ENCODE results near the gene DDT. TPM values are rescaled to one million over a fixed set of nuclear protein-coding genes. Genes with fewer than 3 reads are reported as not detected.

The DDT gene
- polyA plus RNA-seq, 3 donors = 115 to 192 (median 138) TPM

- peak overlapping the region in 3 of 7 donors; percentile 7 to 48 (median 37) for H3K27ac Mint-ChIP-seq
- no peaks in the 10 kb centered on the region for H3K27me3 ChIP-seq (ENCODE audit: control insufficient read depth in 2 of 2, insufficient read depth in 2 of 2, low read length in 2 of 2)
Measured at GRCh38 chr22:23970816-23971486, 3.3 kb downstream of the DDT start.

GRCh38 chr22:23970201-23970641 is 4.0 kb downstream of the DDT start:
- no peak overlapping the region for H3K27ac ChIP-seq (ENCODE audit: low read depth in 1 of 2, low read length in 2 of 2)
- Mint-ChIP-seq H3K4me3 (no peak overlapping the region), H3K36me3 (peaks cover 28 to 31% of the 10 kb centered on the region in 2 donors), H3K27ac (peak overlapping the region in 2 of 7 donors; percentile 14 to 19), H3K4me1 (no peaks in the 10 kb centered on the region), H3K27me3 (ENCODE audit: low read depth in 3 of 3) (no peaks in the 10 kb centered on the region), H3K9me3 (peaks cover 0 to 3% (median 0%) of the 10 kb centered on the region in 7 donors)
- H3K4me3 ChIP-seq (replicated peaks in 1 of 3; ENCODE audit: low read depth in 2 of 3, low read length in 3 of 3) = no peak overlapping the region
- no peak for TF ChIP-seq CTCF (IDR thresholded peaks at IDR 0.05)
- no peak overlapping the region for H2AFZ ChIP-seq (ENCODE audit: insufficient read depth, low read depth, low read length, poor library complexity, severe bottlenecking)
- peaks cover 30% of the 10 kb centered on the region for H4K20me1 ChIP-seq (ENCODE audit: insufficient read depth, low read length)
- peaks cover 18% of the 10 kb centered on the region for H3K79me2 ChIP-seq (ENCODE audit: insufficient read depth, low read length)
- no peaks in the 10 kb centered on the region for H3K27me3 ChIP-seq (ENCODE audit: control insufficient read depth in 2 of 2, insufficient read depth in 2 of 2, low read length in 2 of 2)
- H3K9me3 ChIP-seq (replicated peaks in 1 of 2; ENCODE audit: control insufficient read depth in 1 of 2, insufficient read depth in 1 of 2, low read length in 2 of 2) = peaks cover 0 to 4% of the 10 kb centered on the region in 2 donors
- no peak overlapping the region for H3K9ac ChIP-seq (ENCODE audit: insufficient read depth, low read length, poor library complexity, severe bottlenecking)
- no peak for DNase-seq
- H3K36me3 ChIP-seq (replicated peaks in 1 of 2; ENCODE audit: control insufficient read depth in 1 of 2, insufficient read depth in 2 of 2, low read length in 2 of 2) = peaks cover 25 to 31% of the 10 kb centered on the region in 2 donors
- intact Hi-C loops (cut with micrococcal nuclease) = loop anchor here in 1 of 2 donors (5.0 kb wide), 2 partner anchors 43 to 58 kb away; no protein-coding TSS in a partner anchor
- H3K4me1 ChIP-seq (ENCODE audit: control insufficient read depth in 1 of 2, insufficient read depth in 2 of 2, low read length in 2 of 2) = no peaks in the 10 kb centered on the region
- WGBS (ENCODE audit: insufficient coverage) = 90% methylated on average over 5 of the region's 5 CpGs
- H3K4me2 ChIP-seq (replicated peaks; ENCODE audit: extremely low read depth, low read length, poor library complexity, severe bottlenecking) = no peak overlapping the region

More at GRCh38 chr22:23970816-23971486, 3.3 kb downstream of the DDT start:
- Histone ChIP-seq H3K9ac (ENCODE audit: insufficient read depth, low read length, poor library complexity, severe bottlenecking) (no peak overlapping the region), H3K36me3 (replicated peaks in 1 of 2; ENCODE audit: control insufficient read depth in 1 of 2, insufficient read depth in 2 of 2, low read length in 2 of 2) (peaks cover 25 to 31% of the 10 kb centered on the region in 2 donors), H3K27ac (ENCODE audit: low read depth in 1 of 2, low read length in 2 of 2) (no peak overlapping the region), H3K79me2 (ENCODE audit: insufficient read depth, low read length) (peaks cover 18% of the 10 kb centered on the region), H3K4me3 (replicated peaks in 1 of 3; ENCODE audit: low read depth in 2 of 3, low read length in 3 of 3) (no peak overlapping the region), H3K4me1 (ENCODE audit: control insufficient read depth in 1 of 2, insufficient read depth in 2 of 2, low read length in 2 of 2) (no peaks in the 10 kb centered on the region), H3K9me3 (replicated peaks in 1 of 2; ENCODE audit: control insufficient read depth in 1 of 2, insufficient read depth in 1 of 2, low read length in 2 of 2) (peaks cover 0 to 4% of the 10 kb centered on the region in 2 donors), H4K20me1 (ENCODE audit: insufficient read depth, low read length) (peaks cover 30% of the 10 kb centered on the region), H2AFZ (ENCODE audit: insufficient read depth, low read depth, low read length, poor library complexity, severe bottlenecking) (no peak overlapping the region), H3K4me2 (replicated peaks; ENCODE audit: extremely low read depth, low read length, poor library complexity, severe bottlenecking) (no peak overlapping the region)
- no peak for DNase-seq
- Mint-ChIP-seq H3K4me3 (no peak overlapping the region), H3K27me3 (ENCODE audit: low read depth in 3 of 3) (no peaks in the 10 kb centered on the region), H3K9me3 (peaks cover 0 to 3% (median 0%) of the 10 kb centered on the region in 7 donors), H3K36me3 (peaks cover 28 to 31% of the 10 kb centered on the region in 2 donors), H3K4me1 (no peaks in the 10 kb centered on the region)
- TF ChIP-seq CTCF (IDR thresholded peaks at IDR 0.05) = no peak
- intact Hi-C loops (cut with micrococcal nuclease) = loop anchor here in 1 of 2 donors (5.0 kb wide), 2 partner anchors 44 to 59 kb away; no protein-coding TSS in a partner anchor
- 100% methylated on average over 1 of the region's 6 CpGs for WGBS (ENCODE audit: insufficient coverage)
